Activated CD4-positive, alpha-beta T cell treated with anti-CD3 and anti-CD28 coated beads for 4 hours (primary cell): Measurements from ENCODE around the gene RIMS1.
"Not testable (repeated sequence)": the region's sequence is repeated elsewhere in the genome, so short reads cannot be mapped to it uniquely, and the experiment has no call there.

Experiments
- DNase-seq, 2 donors: peaks; one replicate each; pipeline ENCODE4 v3.0.0-alpha.2; 2020

The RIMS1 gene

DNA sequence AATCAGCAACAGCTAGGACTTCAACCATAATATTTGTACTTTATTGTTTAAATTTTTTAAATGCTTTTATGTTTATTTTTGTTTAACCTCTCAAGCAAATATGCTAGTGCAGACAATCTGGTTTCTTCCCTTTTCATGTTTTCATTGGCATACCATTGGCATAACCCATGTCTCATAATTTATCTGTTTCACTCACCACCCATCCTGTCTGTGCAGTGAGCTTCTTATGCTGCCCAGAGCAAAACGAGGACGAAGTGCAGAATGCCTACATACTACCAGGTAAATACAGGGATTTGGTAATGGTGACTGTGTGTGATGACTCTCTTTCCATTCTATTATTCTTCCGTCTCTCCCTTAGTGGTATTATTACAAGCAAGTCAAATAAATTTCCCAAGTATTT is 374.1 kb downstream of the RIMS1 start:
- DNase-seq, result no peak

GRCh38 chr6:72261554-72261953 is 375.2 kb downstream of the RIMS1 start:
- DNase-seq, result no peak

- no peak for DNase-seq
Observed at GRCh38 chr6:72262254-72262653, 375.9 kb downstream of the RIMS1 start.

- DNase-seq, result no peak
Observed at GRCh38 chr6:72267470-72267869, 381.1 kb downstream of the RIMS1 start.

DNA sequence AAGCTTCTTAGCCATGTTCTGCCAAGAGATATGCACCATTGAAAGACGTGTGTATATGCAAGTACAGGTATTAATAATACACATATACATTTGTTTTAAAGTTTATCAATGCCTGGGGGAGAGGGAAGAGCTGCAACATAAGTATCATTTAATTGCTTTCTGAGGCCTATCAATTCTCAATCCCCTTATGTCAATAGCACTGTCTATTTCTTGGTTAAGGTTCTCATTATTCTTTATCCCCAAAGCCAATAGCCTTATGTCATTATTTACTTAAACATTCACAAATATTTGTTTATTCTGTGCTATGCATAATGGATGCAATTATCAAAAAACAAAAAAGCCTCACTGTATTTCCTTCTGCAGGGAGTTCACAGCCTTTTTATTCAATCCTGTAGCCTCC is 385.2 kb downstream of the RIMS1 start:
- no peak for DNase-seq

DNA sequence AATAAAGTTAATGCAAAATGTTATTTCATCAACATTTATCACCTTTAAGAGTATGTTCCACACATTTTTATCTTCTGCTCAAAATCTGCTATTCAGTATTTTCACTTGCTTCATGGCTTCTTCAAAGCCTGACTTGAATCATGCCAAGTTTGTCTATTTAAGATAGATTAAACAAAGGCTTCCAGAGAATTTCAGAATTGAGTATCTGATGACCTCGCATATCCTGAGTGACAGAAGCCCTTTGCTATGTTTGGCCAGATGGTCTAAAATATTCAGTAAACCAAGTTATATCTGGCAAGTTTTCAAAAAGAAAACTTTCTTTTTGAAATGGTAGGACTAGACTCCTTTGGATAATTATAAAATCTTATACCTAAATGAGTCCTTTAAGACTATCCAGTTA is 386.6 kb downstream of the RIMS1 start:
- DNase-seq, result no peak

DNA sequence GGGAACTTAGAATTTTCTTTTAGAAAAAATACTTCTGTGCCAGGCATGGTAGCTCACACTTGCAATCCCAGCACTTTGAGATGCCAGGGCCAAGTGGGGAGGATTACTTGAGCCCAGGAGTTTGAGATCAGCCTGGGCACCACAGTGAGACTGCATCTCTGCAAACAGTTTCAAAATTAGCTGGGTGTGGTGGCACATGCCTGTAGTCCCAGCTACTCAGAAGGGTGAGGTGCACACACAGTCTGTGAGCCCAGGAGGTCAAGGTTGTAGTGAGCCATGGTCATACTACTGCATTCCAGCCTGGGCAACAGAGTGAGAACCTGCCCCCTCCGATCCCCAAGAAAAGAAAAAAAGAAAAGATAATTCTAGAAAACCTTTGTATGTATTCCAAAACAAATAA is 389.5 kb downstream of the RIMS1 start:
- no peak for DNase-seq

GRCh38 chr6:72282201-72282600 is 395.9 kb downstream of the RIMS1 start:
- DNase-seq, result no peak

DNA sequence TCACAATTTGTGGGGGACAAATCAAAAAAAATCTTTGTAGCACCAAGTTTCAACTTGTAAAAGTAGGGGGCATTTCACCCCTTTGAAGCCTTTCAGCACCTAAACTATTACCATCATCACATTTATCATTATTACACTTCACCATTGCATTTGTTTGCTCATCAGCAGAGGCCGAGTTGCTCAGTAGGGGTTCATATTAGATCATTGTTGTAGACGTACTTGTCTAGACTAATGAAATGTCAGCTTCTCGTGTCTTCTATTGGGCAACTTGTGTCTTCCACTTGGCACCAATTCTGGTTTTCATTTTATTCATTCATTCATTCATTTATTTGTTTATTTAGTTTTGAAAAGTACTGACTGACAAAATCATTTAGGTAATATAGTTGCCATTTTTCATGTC is 397.2 kb downstream of the RIMS1 start:
- no peak for DNase-seq

DNA sequence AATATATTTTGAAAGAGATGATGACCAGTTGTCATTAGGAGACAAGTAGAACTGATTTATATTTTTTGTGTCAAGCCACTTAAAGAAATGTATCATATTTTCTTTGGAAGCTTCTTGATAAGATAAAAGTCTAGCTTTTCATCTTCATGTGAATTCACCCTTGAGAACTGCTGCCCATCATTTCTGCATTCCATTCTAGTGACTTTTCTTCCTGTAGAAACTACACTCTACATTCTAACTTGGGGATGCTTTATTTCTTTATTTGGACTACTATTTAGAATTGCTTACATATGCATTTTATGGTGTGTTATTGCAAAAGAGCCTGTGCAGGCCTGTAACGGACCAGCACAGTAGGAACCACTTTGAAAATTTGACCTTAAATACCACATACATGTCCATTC is 400.6 kb downstream of the RIMS1 start:
- no peak for DNase-seq

- no peak for DNase-seq
Observed at GRCh38 chr6:72287801-72288200, 401.5 kb downstream of the RIMS1 start.

DNA sequence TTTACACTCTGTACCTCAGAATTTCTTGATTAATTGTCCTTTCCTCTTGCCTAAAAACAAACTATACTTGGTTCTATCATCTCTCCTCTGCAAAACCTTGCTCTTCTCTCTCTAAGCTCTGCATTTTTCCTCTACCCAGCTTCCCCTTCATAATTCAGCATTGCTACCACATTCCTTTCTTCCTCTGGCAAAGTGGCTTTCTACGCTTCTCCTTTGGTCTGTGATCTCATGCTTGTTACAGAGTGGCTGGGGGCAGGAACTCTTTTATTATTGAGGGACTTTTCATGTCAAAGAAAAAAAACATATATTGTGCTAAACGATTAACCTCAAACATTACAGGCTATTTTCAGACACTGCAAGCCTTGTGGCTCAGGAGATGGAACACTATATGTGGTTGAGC is 402.2 kb downstream of the RIMS1 start:
- no peak for DNase-seq

GRCh38 chr6:72290620-72291019 is 404.3 kb downstream of the RIMS1 start:
- DNase-seq, result no peak

- DNase-seq, result no peak
Observed at GRCh38 chr6:72296375-72296774, 410.0 kb downstream of the RIMS1 start.

DNA sequence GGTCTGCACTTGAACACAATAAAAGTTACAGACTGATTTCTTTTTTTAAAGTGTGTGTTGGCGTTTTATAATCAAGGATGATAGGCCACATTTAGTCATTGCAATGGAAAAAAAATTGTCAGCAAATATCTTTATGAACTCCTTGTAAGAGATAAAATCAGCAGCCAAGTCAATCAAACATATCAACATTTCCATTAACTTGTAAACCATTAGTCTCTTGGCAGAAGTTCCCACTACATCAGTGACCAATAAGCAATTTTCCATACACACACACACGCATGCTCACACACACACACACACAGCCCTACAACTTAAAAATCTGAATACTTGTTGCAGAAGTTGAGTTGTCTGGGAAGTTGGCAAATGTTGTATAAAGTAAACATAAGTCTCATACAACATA is 419.6 kb downstream of the RIMS1 start:
- no peak for DNase-seq

DNA sequence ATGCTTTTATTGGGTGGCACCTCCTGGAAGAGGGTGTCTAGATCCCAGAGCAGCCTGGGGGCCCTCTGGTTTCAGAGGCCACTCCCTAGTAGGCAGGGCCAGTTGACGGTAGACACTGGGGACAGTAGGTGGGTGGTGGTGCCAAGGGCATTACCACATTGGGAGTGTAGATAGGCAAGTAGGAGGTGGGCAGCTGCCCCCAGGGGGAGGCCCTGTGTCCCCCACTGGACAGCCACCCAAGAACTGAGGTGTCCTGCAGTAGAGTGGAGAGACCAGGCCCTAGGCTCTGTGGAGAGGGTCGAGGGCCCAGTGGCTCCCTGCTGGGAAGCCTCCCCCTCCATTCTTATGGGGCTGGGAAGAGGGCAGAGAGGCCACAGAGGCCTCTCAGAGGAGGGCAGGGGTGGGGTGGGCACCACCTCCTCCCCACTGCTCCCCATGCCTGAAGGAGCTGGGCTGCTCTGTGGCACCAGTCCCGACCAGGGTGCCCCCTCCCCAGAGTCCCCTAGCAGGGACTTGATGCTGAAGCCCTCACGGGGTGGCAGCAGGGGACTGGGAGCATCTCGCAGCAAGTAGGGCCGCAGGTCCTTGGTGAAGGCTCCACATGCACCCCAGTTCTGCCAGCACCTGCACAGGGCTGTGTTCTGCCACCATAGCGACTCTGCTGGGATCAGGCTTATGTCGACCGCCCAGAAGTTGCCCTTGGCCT is 430.5 kb downstream of the RIMS1 start:
- DNase-seq, result no peak

- no peak for DNase-seq
Observed at GRCh38 chr6:72321788-72322187, 435.4 kb downstream of the RIMS1 start.

GRCh38 chr6:72322771-72323170 is 436.4 kb downstream of the RIMS1 start:
- DNase-seq, result no peak

- DNase-seq, result no peak
Observed at GRCh38 chr6:72324591-72324990, 438.2 kb downstream of the RIMS1 start.

DNA sequence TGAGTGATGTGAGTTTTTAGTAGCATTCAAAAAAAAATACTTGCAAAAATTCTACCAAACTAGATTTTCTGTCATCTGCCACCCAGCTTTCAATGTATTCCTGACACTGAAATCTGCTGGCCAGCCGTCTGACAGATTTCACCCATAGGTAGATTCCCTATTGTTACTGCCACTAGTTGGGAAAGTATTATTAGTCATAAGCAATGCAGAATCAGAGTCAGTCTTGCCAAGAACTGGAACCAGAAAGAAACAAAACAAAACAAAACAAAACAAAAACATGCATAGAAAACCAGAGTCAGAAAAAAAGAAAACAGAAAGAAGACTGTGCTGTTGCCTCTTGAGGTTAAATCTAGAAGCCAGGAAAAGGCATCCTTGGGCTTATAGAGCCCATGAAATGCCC is 442.4 kb downstream of the RIMS1 start:
- no peak for DNase-seq

DNA sequence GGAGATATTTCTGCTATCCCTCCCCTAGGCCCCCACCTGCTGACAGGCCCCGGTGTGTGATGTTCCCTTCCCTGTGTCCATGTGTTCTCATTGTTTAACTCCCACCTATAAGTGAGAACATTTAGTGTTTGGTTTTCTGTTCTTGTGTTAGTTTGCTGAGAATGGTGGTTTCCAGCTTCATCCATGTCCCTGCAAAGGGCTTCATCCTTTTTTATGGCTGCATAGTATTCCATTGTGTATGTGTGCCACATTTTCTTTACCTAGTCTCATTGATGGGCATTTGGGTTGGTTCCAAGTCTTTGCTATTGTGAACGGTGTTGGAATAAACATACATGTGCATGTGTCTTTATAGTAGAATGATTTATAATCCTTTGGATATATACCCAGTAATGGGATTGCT is 448.9 kb downstream of the RIMS1 start:
- DNase-seq, result not testable (repeated sequence)

- DNase-seq, result no peak
Observed at GRCh38 chr6:72348926-72349325, 462.6 kb downstream of the RIMS1 start.

GRCh38 chr6:72350296-72350881 is 464.0 kb downstream of the RIMS1 start:
- no peak for DNase-seq

DNA sequence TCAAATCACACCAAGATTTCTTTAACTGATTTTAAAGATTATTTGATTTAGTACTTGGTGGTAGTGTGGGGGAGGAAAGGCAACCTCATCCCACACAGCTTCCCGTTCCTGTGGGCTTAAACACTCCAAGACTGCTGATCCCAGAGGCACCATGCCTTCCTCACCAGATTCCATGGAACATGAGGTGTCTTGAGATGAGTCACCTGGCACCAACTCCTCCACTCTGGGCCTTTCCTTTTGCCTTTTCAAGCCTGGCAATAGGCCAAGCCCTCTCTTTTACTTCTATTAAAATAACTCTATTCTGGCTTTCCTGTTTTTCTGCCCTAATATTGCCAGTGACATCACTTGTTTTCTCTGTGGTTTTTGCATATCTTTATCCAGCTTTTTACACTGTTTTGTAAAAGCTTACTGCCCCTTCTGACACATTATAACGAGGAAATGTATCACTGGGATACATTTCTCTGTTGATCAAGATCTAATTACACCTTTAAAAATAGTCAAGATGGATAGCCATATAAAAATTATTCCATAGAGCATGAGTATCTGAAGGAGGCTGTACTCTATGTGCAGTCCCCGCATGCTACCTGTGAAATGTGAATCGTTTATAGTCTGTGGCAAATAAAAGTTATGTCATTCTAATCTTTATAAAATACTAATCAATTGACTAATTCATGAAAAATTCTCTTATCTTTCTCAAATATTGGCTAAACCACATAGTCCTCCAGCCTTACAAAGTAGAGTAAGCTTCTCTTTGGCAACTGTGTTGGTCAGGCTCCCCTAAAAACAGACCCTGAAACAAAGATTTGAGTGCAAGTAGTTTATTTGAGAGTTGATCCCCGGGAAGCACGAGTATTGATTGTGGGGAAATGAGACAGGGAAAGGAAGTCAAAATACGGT is 477.7 kb downstream of the RIMS1 start:
- no peak for DNase-seq
